B cell (primary cell): ENCODE data around the gene CCR6.

ENCODE experiments used
- CTCF ChIP-seq: fragments of 200-600 bp; IDR thresholded peaks from one replicate; pipeline ENCODE4 v1.8.0; 2022; ENCODE audit warnings: antibody characterized with exemption, mild to moderate bottlenecking
- EZH2 ChIP-seq: IDR thresholded peaks from 2 replicates; pipeline ENCODE4 v1.6.1; 2012; ENCODE audit warnings: borderline replicate concordance, low read depth, mild to moderate bottlenecking, moderate library complexity, low read length; ENCODE audit not compliant: insufficient read depth, poor library complexity, severe bottlenecking

- TF ChIP-seq CTCF (no peak), EZH2 (no peak)
These were observed 11.8 kb downstream of the CCR6 start for GRCh38 chr6:167134448-167135328.
